HG03460 (cell line): ENCODE measurements around the gene SLC35F1.

Source experiments
- ATAC-seq: cut with Tn5 transposase; IDR thresholded peaks from one replicate; pipeline ENCODE4 v1.9.1; 2021; ENCODE audit not compliant: unreplicated experiment

Gene SLC35F1

GRCh38 chr6:118305081-118305480 lies 398.0 kb downstream of the SLC35F1 start:
- ATAC-seq, result no peak

- ATAC-seq, result no peak
Observed at GRCh38 chr6:118306392-118307238, 399.6 kb downstream of the SLC35F1 start.

DNA sequence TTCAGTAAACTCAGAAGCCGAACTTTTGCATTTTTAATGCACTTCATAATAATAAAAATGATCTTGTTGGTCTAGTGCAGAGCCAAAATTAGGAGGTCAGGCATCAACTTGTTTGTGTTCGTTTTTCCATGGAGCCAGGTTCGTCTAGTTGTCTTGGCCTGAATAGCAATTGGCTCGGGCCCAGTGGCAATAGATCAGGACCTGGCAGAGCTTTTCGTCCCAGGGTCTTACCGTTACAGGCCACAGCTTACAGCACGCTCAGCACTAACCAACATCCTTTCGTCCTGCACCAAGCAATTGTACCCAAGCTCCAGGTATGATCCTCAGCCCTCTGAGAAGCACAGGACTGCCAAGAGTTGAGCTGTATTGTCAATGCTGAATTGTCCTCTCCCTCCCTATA lies 400.5 kb downstream of the SLC35F1 start:
- no peak for ATAC-seq

DNA sequence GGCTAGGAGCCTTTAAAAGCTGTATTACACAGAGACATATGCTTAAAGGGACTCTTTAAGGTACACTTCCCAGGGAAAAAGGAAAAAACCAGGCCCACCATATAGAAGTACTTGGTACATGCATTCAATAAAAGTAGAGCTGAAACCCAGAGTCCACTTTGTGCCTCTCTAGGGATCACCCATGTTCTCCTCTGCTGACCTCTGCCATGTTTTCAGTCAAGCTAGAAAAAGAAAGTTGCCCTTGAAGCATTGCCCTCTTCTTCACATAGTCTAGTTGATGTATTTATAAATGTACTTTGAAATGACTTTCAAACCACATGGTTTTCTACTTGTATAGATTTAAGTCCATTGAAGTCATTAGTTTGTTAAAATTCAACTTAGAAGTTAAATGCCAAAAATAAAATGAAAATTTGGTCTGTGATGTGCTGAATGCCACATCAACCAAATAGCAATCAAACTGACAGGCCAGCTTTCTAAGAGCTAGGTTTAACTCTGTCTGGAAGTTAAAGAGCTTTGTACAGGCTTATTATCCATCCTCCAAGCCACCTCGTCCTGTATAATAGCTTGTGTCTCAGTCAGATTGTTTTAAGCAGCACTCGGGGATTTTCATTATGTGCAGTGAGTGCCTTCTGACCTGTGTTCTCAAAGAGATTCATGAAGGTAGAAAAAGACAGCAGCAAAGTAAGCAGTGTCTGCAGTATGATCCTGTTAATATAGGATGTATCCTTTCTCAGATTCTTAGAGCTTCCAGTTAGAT lies 402.5 kb downstream of the SLC35F1 start:
- ATAC-seq, result no peak

GRCh38 chr6:118313208-118313607 lies 406.1 kb downstream of the SLC35F1 start:
- ATAC-seq, result no peak

- ATAC-seq, result no peak
Observed at GRCh38 chr6:118313762-118314161, 406.7 kb downstream of the SLC35F1 start.

- ATAC-seq, result no peak
Observed at GRCh38 chr6:118316796-118317384, 409.8 kb downstream of the SLC35F1 start.

DNA sequence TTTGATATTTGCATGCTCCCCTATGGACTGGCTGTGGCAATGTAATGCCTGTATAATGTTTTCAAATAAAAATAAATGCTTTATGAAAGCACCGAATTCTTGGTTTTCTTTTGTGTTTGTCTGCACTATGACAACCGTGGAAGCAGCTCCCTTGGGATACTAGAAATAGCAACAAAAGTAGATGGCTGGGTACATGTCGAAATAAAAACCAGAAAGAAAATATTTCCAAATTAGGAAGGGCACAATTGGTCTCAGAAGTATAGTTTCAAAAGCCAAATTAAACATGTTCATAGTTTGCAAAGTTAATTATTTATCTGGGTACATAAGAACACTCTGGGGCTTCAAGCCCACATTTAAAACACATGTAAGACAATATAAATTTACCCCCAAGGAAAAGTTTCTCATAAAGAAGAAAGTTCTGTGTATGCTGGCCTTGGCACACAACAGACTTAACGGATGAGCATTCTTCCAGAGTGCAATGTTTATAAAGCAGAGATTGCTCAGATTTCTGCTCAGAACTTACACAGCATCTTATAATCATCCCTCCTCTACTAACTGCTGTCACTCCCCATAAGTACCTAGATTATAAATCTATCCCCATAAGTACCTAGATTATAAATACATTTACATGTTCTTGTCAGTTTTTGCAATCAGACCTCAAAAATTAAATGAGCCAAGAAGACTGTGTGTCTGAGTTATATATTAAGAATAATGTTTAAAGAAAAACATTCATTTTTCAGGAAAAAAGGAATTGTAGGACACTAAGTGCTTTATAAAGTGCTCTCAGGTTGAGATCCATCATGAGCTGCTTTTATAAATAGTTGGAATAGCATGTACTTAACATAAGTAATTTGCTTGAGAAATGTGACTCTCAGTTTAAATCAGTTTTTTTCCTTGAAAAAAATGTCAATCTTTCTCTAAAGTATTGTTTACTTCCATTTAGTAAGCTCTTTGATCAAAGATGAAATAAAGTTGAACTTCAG lies 410.8 kb downstream of the SLC35F1 start:
- no peak for ATAC-seq

- no peak for ATAC-seq
Observed at GRCh38 chr6:118318648-118319047, 411.6 kb downstream of the SLC35F1 start.

DNA sequence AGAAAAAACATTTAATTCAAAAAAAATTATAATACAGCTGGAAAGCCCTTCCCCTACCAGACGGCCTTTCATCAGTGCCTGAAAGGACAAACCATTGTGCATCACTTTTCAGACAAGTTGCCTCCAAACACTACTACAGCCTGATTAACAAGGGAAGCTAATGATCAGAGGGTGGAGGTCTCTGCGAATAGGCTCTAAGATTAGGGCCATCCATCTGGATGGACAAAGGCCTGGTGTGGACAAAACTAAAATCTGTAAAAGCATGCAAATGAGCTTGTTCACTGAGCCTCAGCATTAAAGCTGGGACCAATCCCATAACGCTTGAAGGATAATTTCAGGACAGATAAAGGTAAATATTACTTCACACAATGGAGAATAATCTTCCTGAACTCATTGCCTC lies 412.4 kb downstream of the SLC35F1 start:
- ATAC-seq, result no peak

DNA sequence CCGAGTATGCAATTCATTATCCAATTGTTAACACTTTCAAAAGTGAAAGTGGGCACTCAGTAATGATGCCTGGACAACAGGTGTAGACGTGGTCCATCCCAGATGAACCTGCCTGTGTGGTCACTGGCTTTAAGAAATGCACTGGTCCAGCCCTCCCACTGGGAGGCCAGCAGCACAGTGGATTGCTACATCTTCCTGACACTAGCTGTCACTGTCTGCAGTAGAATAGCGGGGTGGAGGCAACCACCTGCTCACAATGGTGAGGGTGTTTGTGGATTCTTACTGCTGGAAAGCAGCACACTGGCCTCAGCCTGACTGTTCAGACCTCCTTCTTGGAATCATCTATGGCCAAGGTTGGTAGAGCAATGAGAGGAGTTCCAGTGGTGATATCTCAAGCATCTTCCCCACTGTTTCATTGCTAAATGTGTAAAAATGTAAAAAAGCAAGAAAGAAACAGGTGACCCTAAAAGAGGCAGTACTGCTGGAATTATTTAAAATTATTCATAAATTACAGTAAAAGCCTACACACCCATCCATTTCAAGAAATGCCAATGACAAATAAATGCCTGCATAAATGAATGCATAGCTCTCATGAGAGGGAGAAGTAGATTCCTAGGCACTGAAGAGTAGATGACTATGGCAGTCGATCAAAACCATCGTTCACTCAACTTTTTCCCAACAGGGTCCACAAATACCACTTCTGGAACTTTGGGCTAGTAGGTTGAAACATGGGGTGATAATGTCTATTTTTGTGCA lies 413.0 kb downstream of the SLC35F1 start:
- ATAC-seq, result no peak

DNA sequence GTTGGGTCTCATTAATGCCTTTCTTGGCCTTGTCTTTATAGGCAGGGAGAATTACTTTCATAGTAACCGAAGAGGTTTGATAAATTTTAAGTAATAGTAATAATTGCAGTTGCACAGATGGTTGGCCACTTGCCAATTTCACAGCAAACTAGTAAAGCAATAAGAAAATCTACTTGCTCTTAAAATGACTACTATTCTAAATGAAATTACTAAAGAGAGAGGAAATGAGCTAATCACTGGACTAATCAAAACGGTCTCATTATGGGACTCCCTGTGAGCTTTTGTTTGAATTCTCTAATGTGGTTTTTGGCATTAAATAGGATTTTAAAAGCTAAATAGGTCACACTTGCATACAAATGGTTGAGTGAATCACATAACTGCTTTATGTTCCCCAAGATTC lies 413.6 kb downstream of the SLC35F1 start:
- no peak for ATAC-seq

DNA sequence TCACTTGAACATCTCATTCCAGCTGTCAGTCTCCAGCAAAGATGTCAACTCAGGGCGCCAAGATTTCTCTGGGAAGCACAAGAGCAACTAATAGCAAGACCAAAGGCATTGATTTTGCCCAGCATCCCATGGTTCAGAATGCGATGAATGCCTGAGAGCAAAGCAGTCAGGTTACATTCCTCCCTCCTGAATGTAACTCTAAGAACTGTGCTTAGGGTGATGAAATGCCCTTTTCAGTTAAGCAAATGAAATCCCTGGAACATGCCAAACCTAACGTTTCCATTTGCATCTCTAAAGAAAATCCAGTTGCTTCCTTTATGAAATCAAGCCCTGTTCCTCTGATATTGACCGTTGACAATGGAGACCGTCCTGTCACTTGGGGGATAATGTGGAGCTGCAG lies 417.1 kb downstream of the SLC35F1 start:
- no peak for ATAC-seq

- no peak for ATAC-seq
Observed at GRCh38 chr6:118325220-118325860, 418.3 kb downstream of the SLC35F1 start.

GRCh38 chr6:118326712-118327111 lies 419.6 kb downstream of the SLC35F1 start:
- no peak for ATAC-seq

GRCh38 chr6:118327237-118327636 lies 420.2 kb downstream of the SLC35F1 start:
- ATAC-seq, result no peak

GRCh38 chr6:118333772-118334171 lies 426.7 kb downstream of the SLC35F1 start:
- ATAC-seq, result no peak

DNA sequence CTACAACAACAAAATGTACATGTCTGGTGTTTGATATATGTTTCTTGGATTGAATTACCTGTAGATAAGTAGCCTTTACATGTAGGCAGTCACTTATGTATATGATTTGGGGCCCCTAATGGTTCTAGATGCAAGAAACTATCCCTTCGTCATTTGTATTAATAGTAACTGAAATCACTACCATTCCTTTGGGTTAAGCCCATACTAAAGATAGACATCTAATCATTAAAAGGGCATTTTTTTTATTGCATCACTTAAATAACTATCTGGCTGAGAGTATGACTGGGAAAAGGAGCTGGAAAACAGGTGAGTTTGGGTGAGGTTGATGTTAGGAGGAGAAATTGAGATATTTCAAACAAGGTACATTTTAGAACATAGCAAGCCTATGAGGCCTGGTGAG lies 427.6 kb downstream of the SLC35F1 start:
- no peak for ATAC-seq

DNA sequence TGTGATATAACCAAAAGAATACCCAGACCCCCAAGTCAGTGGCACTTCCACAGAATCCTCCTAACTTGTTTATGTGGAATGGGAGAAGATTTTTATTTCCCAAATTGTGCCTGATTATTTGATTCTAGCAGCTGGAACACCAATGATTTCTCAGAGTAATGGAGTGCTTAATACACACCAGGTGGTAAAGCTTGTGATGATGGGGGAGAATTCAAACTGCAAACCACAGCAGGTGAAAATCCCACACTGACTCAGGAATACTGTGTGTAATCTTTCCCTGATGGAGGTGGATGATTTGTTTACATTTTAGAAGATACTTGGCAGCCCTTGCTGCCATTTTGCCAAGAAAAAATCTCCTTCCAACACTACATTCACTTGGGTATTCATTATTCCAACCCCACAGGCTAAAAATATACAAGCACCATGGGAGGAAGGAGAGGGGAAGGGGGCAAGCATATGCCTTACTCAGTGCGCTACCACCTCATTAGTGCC lies 428.3 kb downstream of the SLC35F1 start:
- ATAC-seq, result no peak
